ENCODE results near the gene ZNRF2.

ZNRF2 gene

GRCh38 chr7:30323006-30323355 is 38.6 kb downstream of the ZNRF2 start:
- no peak for DNase-seq

- no peak for DNase-seq
Measured at GRCh38 chr7:30327813-30328212, 43.4 kb downstream of the ZNRF2 start.

DNA sequence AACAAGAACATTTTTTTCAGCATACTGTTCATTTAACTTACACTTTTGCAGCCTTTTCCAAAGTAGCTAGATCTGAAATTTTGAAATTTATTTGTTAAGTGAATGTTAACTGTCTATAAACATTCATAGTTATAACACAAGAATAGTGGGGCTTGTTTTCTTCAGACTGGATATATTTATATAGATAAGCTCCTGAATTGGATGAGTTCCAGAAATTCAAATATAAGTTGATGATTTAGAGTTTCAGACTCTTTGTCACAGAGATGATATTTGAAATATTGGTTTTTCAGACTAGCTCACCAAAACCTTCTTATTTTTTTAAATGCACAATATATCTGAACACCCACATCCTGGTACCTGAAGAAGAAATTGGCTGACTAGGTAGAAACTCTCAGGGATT is 44.0 kb downstream of the ZNRF2 start:
- no peak for DNase-seq

DNA sequence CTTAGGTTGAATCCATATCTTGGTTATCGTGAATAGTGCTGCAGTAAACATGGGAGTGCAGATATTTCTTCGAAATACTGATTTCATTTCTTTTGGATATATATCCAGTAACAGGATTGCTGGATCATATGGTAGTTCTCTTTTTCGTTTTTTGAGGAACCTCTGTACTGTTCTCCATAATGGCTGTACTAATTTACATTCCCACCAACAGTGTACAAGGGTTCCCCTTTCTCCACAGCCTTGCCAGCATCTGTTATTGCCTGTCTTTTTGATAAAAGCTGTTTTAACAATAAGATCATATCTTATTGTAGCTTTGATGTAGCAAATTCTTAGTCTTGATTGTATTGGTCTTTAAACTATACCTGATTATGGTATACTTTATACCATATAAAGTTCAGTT is 45.3 kb downstream of the ZNRF2 start:
- no peak for DNase-seq

DNA sequence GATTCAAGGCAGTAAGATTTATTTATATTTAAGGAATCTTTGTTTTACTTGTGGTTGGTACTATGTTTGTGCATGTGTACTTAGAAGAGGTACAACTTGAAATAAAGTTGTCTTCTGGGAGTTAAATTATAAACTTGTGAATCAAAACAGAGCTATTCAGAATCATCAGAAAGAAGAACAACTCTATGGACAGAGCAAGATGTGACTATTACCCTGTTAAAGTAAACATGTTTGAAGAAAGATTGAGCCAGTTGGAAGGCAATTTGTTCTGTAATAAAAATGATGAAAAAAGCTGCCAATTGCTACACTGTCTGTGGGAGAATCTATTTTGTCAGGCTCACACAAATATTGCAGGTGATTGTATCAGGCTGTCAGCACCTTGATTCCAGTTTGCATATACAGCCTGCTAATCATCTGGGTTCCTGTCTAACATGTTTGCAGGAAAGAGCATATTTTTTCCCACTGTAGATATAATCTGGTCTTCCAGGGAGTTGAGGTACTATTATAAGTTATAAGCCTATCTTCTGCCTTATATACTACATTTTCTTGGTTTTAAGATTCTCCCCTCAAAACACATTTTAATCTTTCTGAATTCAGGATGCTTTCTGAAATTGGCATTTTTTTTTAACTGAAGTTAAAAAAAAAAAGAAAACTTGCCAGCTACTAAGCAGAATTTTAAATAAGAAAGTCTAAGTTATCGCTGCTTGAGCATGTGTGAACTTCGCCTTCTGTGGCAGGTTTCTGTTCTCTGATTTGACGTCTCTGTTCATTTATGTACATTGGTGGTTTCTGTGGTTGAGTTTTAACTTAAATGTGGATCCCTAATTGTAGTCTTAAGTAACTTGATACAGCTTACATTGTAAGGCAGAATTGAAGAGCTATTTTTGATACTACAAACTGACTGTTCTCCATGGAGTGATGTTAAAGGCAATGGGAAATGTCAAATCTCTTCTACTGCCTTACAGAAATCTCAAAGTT is 46.0 kb downstream of the ZNRF2 start:
- DNase-seq = no peak

GRCh38 chr7:30331338-30331737 is 46.9 kb downstream of the ZNRF2 start:
- DNase-seq = no peak

GRCh38 chr7:30332549-30332948 is 48.2 kb downstream of the ZNRF2 start:
- DNase-seq = no peak

GRCh38 chr7:30335763-30336487 is 51.5 kb downstream of the ZNRF2 start:
- DNase-seq = no peak

DNA sequence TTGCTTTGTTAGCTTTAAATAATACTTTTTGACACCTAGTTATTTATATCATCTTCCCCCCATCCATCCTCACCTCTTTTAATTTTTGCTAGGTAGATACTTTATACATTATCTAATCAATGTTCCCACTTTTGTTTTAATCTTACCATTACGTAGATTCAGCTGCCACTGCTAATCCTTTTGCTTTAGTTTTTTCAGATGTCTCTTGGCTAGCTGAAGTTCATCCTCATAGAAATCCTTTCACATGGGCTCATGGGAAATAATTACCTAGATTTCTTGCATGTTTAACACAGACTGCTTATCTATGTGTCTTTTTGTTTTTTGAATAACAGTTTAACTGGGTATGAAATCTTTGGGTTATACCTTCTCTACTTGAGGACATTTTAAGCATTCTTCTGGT is 60.1 kb downstream of the ZNRF2 start:
- no peak for DNase-seq

DNA sequence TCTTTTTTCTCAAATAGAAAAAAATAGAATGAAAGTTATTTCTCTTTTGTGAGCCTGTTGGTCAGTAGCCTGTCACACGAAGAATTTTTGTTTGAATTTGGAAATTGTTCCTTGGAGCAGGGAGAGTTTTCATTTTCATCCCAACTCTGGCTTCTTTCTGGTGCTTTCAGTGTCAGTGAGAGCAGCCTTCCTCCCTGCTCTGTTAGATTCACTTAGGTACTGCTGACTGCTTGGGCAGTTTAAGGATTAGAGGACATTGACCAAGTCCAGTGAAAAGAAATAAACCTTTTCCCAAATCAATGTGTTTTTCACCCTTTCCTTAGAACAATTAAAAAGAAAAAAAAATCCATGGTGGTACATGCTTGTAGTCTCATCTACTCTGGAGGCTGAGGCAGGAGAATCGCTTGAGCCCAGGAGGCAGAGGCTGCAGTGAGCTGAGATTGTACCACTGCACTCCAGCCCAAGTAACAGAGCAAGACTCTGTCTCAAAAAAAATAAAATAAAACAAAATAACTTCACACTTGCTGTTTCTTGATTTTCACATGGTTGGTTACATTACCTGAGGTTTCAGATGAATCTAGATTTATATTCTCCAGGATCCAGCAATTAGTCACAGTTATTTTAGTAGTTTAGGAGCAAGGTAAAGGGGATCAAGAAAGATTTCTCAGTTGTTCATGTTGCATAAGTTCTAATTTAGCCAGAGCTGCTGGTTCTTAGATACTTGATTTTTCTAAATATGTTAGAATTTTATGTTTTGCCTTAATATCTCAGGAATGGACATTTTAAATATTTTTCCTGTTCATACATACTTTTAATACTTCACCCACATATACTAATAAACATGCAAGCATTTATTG is 63.1 kb downstream of the ZNRF2 start:
- no peak for DNase-seq

DNA sequence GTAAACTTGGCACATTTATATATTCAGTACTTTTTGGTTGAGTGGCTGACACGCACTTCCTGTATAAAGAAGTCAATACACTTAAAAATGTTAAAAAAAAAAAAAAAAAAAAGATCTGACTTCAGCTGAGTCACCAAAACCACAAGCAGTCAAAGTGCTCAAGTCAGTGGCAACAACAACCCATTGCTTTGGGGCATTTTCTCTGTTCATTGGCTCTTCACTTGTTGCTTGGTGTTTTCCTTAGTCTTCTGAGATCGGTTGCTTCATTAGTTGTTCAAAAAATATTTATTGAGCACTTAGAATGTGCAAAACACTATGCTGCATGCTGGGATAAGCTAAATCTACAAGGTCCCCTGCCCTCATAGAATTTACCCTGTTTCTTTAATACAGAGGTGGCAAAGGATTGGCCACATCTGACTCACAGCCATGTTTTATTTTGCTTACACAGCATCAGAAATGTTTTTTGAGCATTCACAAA is 63.7 kb downstream of the ZNRF2 start:
- no peak for DNase-seq

DNA sequence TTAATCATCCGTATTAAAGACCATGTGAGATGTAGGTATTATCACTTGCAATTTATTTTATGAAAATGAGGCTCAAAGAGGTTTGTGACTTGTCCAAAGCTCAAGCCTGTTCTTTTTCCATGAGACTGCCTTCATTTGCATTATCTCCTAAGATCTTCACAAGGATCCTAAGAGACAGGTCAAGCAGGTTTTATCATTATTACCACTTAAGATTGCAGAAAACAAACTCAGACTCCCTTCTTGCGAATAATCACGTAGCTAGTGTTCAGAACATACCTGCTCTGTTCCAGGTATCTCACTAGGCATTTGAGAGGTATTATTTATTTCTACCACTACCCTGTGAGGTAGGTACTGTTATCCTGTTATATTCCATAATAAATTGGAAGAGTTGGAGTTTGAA is 64.8 kb downstream of the ZNRF2 start:
- DNase-seq = no peak

- DNase-seq = no peak
Measured at GRCh38 chr7:30349816-30350215, 65.4 kb downstream of the ZNRF2 start.

- DNase-seq = no peak
Measured at GRCh38 chr7:30351286-30351685, 66.9 kb downstream of the ZNRF2 start.

DNA sequence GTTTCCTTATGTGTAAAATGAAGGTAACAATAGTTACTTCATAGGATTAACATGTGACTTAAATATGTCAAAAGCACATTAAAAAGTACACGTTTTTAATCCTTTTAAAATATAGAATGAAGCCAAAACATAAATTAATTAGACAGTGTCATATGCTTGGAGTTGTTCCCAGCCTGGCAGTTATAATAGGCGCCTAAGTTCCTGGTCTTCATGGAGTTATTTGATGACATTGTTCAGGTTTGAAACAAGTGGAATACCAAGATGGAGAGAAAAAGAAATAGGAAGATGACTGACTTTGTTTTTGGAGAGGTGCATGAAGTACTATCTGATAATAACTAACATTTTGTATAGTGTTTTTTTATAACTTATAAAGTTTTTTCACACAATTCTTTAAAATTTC is 67.3 kb downstream of the ZNRF2 start:
- DNase-seq = no peak

GRCh38 chr7:30352169-30352568 is 67.8 kb downstream of the ZNRF2 start:
- no peak for DNase-seq

GRCh38 chr7:30353532-30353931 is 69.1 kb downstream of the ZNRF2 start:
- DNase-seq = no peak

DNA sequence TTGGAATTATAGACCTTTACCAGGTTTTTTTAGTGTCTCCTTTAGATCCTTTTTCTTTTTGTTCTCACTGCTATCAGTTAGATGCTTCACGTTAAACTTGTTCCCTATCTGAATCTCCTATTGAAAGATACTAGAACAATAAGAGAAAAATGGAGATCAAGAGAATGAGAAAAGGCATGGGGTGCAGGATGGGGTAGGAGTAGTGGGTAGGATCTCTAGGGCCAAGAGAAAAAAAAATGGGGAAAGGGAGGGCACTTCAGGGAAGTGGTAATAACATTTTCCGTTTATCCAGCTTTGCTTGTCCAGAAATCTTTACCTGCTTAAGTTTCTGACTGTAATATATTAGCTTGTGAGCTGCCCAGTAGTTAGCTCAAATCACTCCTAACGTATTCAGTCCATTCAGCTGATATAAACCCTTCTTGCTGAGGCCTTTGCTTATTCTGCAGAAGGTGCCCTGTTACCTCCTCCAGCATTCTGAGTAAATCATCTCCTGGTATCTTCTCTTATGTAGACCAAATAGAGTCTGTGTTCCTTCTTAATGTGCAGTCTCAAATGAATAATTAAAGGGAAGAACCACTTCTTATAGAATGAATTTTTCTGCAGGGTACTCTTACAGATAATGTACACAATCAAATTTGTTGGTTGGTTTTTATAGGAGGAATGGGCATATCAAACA is 69.7 kb downstream of the ZNRF2 start:
- no peak for DNase-seq

GRCh38 chr7:30354791-30355190 is 70.4 kb downstream of the ZNRF2 start:
- no peak for DNase-seq

DNA sequence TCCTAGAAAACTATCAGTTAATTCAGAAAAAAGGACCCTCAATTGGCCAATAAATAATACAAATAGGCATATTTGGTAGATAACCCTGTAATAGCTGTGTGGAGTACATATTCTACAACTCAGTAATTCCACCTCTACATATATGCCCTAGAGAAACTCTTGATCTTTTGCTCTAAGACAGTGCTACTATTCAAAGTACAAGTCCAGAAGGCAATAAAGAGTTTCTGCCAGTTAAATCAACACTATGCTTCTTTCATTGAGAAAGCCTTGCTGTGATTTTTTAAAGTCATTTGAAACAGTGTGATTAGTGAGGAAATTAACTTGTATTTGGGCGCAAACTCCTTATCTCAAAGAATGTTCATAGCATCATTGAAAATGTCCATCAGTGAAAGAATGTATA is 75.6 kb downstream of the ZNRF2 start:
- no peak for DNase-seq

GRCh38 chr7:30363778-30364563 is 79.6 kb downstream of the ZNRF2 start:
- no peak for DNase-seq

DNA sequence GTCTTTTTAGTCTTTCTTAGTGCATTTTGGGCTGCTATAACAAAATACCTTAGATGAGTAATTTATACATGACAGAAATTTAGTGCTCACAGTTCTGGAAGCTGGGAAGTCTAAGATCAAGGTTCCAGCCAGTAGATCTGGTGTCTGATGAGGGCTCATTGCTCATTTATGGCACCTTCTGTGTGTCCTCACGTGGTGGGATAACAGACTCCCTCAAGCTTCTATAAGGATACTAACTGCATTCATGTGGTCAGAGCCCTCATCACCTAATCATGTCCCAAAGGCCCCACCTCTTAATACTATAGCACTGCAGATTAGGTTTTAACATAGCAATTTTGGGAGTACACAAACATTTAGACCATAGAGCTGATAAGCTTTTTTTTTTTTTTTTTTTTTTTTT is 80.4 kb downstream of the ZNRF2 start:
- no peak for DNase-seq

Data from NCI-H1092 (cell line).